Measurements from ENCODE around the gene NEK6.

Gene NEK6

GRCh38 chr9:124279531-124280175, 21.9 kb downstream of the NEK6 start:
- no peak for DNase-seq (ENCODE audit: low spot score)

GRCh38 chr9:124280176-124280691, 22.5 kb downstream of the NEK6 start:
- DNase-seq (ENCODE audit: low spot score): no peak

GRCh38 chr9:124281931-124282371, 24.2 kb downstream of the NEK6 start:
- no peak for DNase-seq (ENCODE audit: low spot score)

DNA sequence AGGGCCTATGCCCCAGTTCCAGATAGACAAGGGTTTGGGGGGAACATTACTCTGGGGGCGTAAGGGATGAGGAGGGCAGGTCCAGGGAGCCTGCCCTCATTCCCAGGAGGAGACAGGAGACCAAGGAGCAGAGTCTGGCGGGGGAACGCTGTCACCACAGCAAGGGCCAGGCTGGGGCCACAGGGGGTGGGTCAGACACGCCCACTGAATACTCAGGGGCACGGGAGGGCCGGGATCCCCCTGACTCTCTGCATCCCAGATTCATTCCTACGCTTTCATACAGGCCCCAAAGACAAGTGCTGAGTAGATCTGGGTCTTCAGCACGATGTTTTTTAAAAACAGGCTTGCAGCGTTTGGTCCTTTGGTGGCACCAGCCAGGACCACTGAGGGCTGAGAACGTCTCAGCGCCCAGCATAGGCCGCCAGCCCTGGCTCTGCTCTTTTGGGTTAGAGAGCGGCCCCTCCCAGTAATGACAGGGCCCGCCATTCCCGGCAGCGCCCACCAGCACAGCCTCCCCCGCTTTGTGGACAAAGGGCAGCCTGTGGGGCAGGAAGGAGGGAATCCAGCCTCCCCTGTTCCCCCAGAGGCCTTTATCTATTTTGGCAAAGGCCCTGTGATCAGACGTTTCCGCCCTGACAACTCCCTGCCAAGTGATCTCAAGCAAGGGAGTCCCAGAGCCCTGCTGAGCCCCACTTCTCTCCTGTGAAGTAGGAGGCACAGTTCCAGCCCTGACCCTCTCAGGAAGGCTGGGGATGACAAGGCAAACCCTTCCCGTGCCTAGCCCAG, 24.9 kb downstream of the NEK6 start:
- no peak for DNase-seq (ENCODE audit: low spot score)

- no peak for DNase-seq (ENCODE audit: low spot score)
Observed at GRCh38 chr9:124283228-124283814, 25.6 kb downstream of the NEK6 start.

GRCh38 chr9:124284237-124284831, 26.6 kb downstream of the NEK6 start:
- DNase-seq (ENCODE audit: low spot score): peak; percentile 60

GRCh38 chr9:124284940-124285441, 27.2 kb downstream of the NEK6 start:
- no peak for DNase-seq (ENCODE audit: low spot score)

GRCh38 chr9:124285490-124285889, 27.7 kb downstream of the NEK6 start:
- no peak for DNase-seq (ENCODE audit: low spot score)

DNA sequence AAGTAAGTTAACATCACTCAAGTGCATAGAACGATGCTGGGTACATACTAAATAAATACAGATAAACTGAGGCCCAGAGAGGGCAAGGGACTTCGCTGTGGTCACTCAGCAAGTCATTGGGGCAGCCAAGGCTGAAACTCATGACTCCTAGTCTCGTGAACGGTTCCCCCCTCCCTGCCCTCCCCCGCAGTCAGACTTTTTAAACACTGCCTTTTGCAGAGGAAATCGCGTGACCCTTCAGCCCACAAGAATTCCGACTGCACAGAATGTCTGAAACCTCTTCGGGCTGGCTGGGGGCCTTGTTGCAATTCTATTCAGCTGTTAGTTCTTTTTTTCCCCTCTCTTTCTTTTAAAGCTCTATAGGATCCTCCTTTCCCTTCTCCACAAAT, 28.1 kb downstream of the NEK6 start:
- no peak for DNase-seq (ENCODE audit: low spot score)

- no peak for DNase-seq (ENCODE audit: low spot score)
Observed at GRCh38 chr9:124286292-124286931, 28.7 kb downstream of the NEK6 start.

- no peak for DNase-seq (ENCODE audit: low spot score)
Observed at GRCh38 chr9:124290053-124290591, 32.4 kb downstream of the NEK6 start.

DNA sequence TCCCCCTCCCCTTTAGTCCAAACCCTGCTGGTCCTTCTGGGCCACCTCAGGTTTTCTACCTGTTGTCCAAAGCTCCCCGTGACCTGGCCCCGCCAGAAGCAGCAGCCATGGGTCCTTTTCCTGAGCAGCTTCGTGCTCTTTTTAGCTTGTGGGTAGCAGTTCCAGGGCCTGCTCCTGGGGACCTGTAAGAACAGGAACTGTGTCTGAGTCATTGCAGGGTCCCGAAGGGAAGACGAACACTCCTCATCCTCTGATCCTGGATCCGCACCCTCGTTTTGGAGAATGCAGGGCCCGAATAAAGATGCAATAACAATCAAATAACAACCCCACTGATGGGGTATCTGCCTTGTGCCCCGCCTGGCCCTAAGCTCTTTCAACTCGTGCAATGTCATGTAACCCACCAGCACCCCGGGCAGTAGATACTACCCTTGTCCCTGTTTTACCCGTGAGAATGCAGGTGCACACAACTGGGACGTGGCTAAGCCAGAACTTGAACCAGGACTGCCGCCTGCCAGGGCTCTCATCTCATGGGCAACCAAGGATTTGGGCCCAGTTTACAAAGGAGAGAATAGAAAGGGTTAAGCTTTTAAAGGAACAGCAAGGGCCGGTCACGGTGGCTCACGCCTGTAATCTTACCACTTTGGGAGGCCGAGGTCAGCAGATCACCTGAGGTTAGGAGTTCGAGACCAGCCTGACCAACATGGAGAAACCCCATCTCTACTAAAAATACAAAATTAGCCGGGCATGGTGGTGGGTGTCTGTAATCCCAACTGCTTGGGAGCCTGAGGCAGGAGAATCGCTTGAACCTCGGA, 33.2 kb downstream of the NEK6 start:
- no peak for DNase-seq (ENCODE audit: low spot score)

DNA sequence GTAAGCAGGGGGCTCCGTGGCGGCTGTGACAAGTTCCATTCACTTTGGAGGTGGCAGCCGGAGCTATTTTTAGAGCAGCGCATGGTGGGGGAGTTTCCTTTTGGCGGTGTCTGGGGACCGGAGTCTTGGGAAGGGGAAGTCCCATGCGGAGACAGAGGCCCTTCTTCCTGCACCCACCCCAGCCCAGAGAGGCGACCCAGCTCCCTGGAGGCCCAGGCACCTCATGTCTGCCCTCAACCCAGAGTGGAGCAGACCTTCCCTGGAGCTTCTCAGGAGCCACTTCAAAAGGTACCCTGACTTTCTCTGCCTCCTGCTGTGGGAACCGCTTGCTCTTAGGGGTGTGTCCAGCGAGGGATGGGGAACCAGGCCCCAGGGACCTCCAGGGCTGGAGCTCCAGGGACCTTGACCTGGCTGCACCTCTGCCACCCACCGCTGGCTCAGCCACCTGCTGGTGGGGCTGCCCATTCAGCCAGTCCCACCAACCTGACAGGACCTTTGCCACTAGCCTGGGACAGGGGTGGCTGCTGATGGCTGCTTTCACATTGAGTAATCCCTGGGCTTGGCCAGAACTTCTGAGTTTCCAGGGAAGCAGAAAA, 34.1 kb downstream of the NEK6 start:
- DNase-seq (ENCODE audit: low spot score): no peak

DNA sequence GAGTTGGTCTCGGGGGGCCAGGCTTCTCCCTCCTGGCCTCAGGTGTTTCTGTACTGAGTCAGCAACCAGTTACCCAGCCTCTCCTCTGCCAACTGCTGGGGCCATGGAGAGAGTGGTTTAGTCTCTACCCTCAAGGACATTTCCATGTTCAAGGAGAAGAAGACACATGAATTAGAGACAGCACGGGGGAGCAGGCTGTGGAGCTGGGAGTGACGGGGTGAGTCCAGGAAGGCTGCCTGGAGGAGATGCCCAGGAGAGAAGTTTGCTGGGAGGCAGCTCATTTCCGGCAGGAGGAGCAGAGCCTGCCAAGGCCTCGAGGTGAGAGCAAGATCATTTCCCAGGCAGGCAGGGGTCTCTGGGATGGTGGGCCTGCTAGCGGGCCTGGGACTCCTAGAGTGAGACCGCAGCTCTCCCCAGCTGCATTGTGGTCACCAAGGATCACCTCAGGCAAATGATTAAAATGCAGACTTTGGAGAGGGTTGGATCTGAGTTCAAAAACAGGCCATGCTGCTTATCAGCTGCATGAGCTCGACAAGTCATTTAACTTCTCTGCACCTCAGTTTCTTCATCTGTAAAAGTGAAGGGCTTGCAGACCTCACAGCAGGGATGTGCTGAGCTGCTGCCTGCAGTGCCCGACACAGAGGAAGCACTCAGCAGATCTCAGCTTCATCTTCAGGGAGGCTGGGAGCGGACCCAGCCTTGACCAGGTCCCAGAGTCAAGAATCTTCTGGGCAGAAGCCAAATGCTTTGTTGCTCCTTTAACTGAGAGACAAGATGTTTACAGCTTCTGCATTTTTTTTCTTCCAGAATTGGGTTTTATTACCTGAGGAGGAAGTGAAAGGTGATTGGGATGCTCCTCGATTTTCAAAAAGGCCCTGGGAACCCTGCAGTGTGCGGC, 35.2 kb downstream of the NEK6 start:
- no peak for DNase-seq (ENCODE audit: low spot score)

- DNase-seq (ENCODE audit: low spot score): no peak
Observed at GRCh38 chr9:124293718-124294506, 36.2 kb downstream of the NEK6 start.

GRCh38 chr9:124295159-124295794, 37.5 kb downstream of the NEK6 start:
- DNase-seq (ENCODE audit: low spot score): no peak

DNA sequence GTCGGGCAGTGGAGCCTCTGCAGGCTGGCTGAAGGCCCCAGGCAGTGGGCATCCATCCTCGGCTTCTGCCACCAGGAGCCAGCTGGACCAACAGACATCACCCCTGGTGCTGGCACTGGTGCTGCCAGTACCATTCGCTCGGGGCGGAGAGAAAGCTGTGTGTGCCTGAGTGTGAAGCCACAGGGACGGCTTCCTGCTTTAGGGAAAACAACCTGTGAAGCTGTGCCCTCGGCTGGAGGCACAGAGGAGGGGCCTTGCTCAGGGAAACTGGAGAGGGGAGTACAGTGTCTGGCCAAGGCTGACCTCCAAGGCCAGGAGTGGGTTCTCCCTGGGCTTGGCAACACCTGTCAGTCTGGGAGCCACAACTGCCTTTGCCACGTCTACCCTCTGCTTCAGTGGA, 38.3 kb downstream of the NEK6 start:
- DNase-seq (ENCODE audit: low spot score): no peak

Measured in HuH-7 (cell line).